Hepatocyte (in vitro differentiated cells): ENCODE data around the gene HOXD13. TPM values are rescaled to one million over a fixed set of nuclear protein-coding genes. Genes with fewer than 3 reads are reported as not detected.

ENCODE experiments used
- DNase-seq: peaks from one replicate; pipeline ENCODE4 v3.0.0-alpha.2; 2016; ENCODE audit warnings: low spot score
- H2AFZ ChIP-seq: fragments of 200-600 bp; sonication (generic); 2 replicates; pipeline ENCODE4 v1.6.0; 2016; ENCODE audit warnings: antibody characterized with exemption, mild to moderate bottlenecking
- H3K27ac ChIP-seq: fragments of 200-600 bp; sonication (generic); 2 replicates; pipeline ENCODE4 v1.5.1; 2016; ENCODE audit warnings: mild to moderate bottlenecking
- H3K27me3 ChIP-seq: fragments of 200-600 bp; sonication (generic); 2 replicates; pipeline ENCODE4 v1.6.1; 2016
- H3K36me3 ChIP-seq: fragments of 200-600 bp; sonication (generic); replicated peaks from 2 replicates; pipeline ENCODE4 v1.5.1; 2016; ENCODE audit warnings: low read depth; ENCODE audit not compliant: insufficient read depth
- H3K4me1 ChIP-seq: fragments of 200-600 bp; sonication (generic); 2 replicates; pipeline ENCODE4 v1.5.1; 2016; ENCODE audit warnings: mild to moderate bottlenecking, moderate library complexity; ENCODE audit not compliant: insufficient read depth
- H3K4me2 ChIP-seq: fragments of 200-600 bp; sonication (generic); 2 replicates; pipeline ENCODE4 v1.6.0; 2016
- H3K4me3 ChIP-seq: fragments of 200-600 bp; sonication (generic); 2 replicates; pipeline ENCODE4 v1.5.1; 2016; ENCODE audit warnings: mild to moderate bottlenecking
- H3K79me2 ChIP-seq: fragments of 200-600 bp; sonication (generic); 2 replicates; pipeline ENCODE4 v1.6.0; 2017; ENCODE audit warnings: mild to moderate bottlenecking
- H3K9me2 ChIP-seq: fragments of 200-600 bp; sonication (generic); replicated peaks from 2 replicates; pipeline ENCODE4 v1.6.0; 2017; ENCODE audit warnings: mild to moderate bottlenecking; ENCODE audit not compliant: insufficient read depth
- H3K9me3 ChIP-seq: fragments of 200-600 bp; sonication (generic); 2 replicates; pipeline ENCODE4 v1.5.1; 2016; ENCODE audit warnings: low read depth, mild to moderate bottlenecking
- H4K20me1 ChIP-seq: fragments of 200-600 bp; sonication (generic); 2 replicates; pipeline ENCODE4 v1.6.0; 2016; ENCODE audit warnings: mild to moderate bottlenecking; ENCODE audit not compliant: insufficient read depth, poor library complexity, severe bottlenecking
- EZH2 ChIP-seq: fragments of 200-600 bp; sonication (generic); IDR thresholded peaks from 2 replicates; pipeline ENCODE4 v1.6.1; 2016; ENCODE audit warnings: antibody characterized with exemption, mild to moderate bottlenecking, borderline replicate concordance
- EZH2phosphoT487 ChIP-seq: fragments of 200-600 bp; sonication (generic); IDR thresholded peaks from one replicate; pipeline ENCODE4 v1.6.1; 2018; ENCODE audit warnings: antibody characterized with exemption, mild to moderate bottlenecking, low read depth, moderate library complexity; ENCODE audit not compliant: unreplicated experiment, severe bottlenecking
- WGBS: methylation state at CpG from one replicate; pipeline ENCODE4 v1.1.6; 2016; ENCODE audit warnings: low lambda C conversion rate; ENCODE audit errors: missing lambda C conversion rate; 5-methylcytosine and 5-hydroxymethylcytosine counted together
- polyA plus RNA-seq: library from polyadenylated mRNA; unstranded; fragments of >200 nt; fragmentation: Nextera tagmentation; extraction: Ambion mirVana; gene quantifications from 2 replicates; pipeline ENCODE4 v1.2.1, GENCODE V29; 2016
- total RNA-seq: library from RNA; depleted of rRNA; stranded (reverse); fragments of >200 nt; gene quantifications from 2 replicates; pipeline ENCODE4 v1.2.3, GENCODE V29; 2014
- TF ChIP-seq, protein P1 (sequence below): fragments of 200-600 bp; sonication (generic); IDR thresholded peaks from 2 replicates; pipeline ENCODE4 v1.5.1; 2016; ENCODE audit warnings: antibody characterized with exemption, mild to moderate bottlenecking; ENCODE audit not compliant: poor library complexity

HOXD13 gene
- total and polyA plus RNA-seq, 2 experiments from 2014 or later, result 24.7 to 37.2 TPM

DNA sequence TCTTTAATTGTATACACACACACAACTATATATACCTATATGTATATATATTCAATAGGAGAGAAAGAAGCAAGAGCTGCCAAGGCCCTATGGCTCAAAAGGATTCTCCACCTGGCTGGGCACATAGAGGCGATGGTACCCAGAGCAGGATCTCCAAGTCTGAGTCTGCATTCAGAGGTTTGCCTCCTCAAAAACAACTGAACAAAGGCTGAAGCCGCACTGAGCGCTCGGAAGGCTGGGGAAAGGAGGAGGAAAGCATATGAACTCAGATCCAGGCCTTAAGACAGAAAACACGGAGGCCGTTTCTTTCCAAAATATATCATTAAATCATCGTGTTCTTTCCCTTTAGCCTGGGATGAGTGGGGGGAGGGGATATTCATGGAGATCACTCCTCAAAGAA, 10.7 kb downstream of the HOXD13 start:
- 21% methylated on average over 7 of the region's 7 CpGs for WGBS
- Histone ChIP-seq H3K9me3 (no peaks in the 10 kb centered on the region), H3K27me3 (peaks cover 96% of the 10 kb centered on the region), H2AFZ (no peak overlapping the region), H3K4me1 (no peaks in the 10 kb centered on the region), H3K27ac (peak overlapping the region; percentile 93), H3K4me2 (peak overlapping the region; percentile 91), H3K36me3 (no peaks in the 10 kb centered on the region), H3K9me2 (no peaks in the 10 kb centered on the region), H4K20me1 (no peaks in the 10 kb centered on the region), H3K79me2 (peaks cover 59% of the 10 kb centered on the region), H3K4me3 (peak overlapping the region; percentile 17)
- DNase-seq, result no peak
- TF ChIP-seq, protein P1, sequence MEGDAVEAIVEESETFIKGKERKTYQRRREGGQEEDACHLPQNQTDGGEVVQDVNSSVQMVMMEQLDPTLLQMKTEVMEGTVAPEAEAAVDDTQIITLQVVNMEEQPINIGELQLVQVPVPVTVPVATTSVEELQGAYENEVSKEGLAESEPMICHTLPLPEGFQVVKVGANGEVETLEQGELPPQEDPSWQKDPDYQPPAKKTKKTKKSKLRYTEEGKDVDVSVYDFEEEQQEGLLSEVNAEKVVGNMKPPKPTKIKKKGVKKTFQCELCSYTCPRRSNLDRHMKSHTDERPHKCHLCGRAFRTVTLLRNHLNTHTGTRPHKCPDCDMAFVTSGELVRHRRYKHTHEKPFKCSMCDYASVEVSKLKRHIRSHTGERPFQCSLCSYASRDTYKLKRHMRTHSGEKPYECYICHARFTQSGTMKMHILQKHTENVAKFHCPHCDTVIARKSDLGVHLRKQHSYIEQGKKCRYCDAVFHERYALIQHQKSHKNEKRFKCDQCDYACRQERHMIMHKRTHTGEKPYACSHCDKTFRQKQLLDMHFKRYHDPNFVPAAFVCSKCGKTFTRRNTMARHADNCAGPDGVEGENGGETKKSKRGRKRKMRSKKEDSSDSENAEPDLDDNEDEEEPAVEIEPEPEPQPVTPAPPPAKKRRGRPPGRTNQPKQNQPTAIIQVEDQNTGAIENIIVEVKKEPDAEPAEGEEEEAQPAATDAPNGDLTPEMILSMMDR, result no peak
- TF ChIP-seq EZH2phosphoT487, result no peak
- TF ChIP-seq EZH2, result no peak

- H3K9me2 ChIP-seq, result no peaks in the 10 kb centered on the region
- no peak for DNase-seq
- peak overlapping the region; percentile 93 for H3K27ac ChIP-seq
- no peaks in the 10 kb centered on the region for H3K36me3 ChIP-seq
- H2AFZ ChIP-seq, result no peak overlapping the region
- peaks cover 57% of the 10 kb centered on the region for H3K79me2 ChIP-seq
- H3K4me3 ChIP-seq, result peak overlapping the region; percentile 26
- peaks cover 94% of the 10 kb centered on the region for H3K27me3 ChIP-seq
- H3K9me3 ChIP-seq, result no peaks in the 10 kb centered on the region
- no peaks in the 10 kb centered on the region for H3K4me1 ChIP-seq
- TF ChIP-seq EZH2phosphoT487, result peak; percentile 28
- TF ChIP-seq, protein P1, result no peak
- 3% methylated on average over 17 of the region's 17 CpGs for WGBS
- peak overlapping the region; percentile 91 for H3K4me2 ChIP-seq
- H4K20me1 ChIP-seq, result peaks cover under 1% of the 10 kb centered on the region
Observed at GRCh38 chr2:176103742-176104315, 11.3 kb downstream of the HOXD13 start.

- Histone ChIP-seq H3K79me2 (peaks cover 58% of the 10 kb centered on the region), H3K36me3 (no peaks in the 10 kb centered on the region), H3K4me1 (no peaks in the 10 kb centered on the region), H3K4me3 (peak overlapping the region; percentile 26), H4K20me1 (peaks cover 8% of the 10 kb centered on the region), H2AFZ (no peak overlapping the region), H3K9me2 (no peaks in the 10 kb centered on the region), H3K27ac (peak overlapping the region; percentile 93), H3K27me3 (peaks cover 94% of the 10 kb centered on the region), H3K4me2 (peak overlapping the region; percentile 91), H3K9me3 (no peaks in the 10 kb centered on the region)
- WGBS, result 4% methylated on average over 53 of the region's 56 CpGs
- DNase-seq, result no peak
- TF ChIP-seq EZH2 (peak; percentile 75), EZH2phosphoT487 (peak; percentile 74)
- TF ChIP-seq, protein P1, result no peak
Observed at GRCh38 chr2:176104316-176105077, 12.0 kb downstream of the HOXD13 start.
